Nephron progenitor cell (in vitro differentiated cells): ENCODE measurements around the gene ST3GAL4.

ENCODE experiments used
- DNase-seq: peaks from one replicate; pipeline ENCODE4 v3.0.0; 2021
- H3K27ac Mint-ChIP-seq: 2 replicates; pipeline ENCODE4 v1.8.0; 2021; ENCODE audit warnings: mild to moderate bottlenecking, moderate library complexity, mixed read lengths
- H3K27me3 Mint-ChIP-seq: 2 replicates; pipeline ENCODE4 v1.8.0; 2021; ENCODE audit warnings: mild to moderate bottlenecking, low read depth, mixed read lengths; ENCODE audit not compliant: poor library complexity
- H3K36me3 Mint-ChIP-seq: 2 replicates; pipeline ENCODE4 v1.8.0; 2021; ENCODE audit warnings: low read depth, mixed read lengths
- H3K4me1 Mint-ChIP-seq: 2 replicates; pipeline ENCODE4 v1.8.0; 2021; ENCODE audit warnings: mixed read lengths
- H3K4me3 Mint-ChIP-seq: 2 replicates; pipeline ENCODE4 v1.8.0; 2021; ENCODE audit warnings: mild to moderate bottlenecking, moderate library complexity, mixed read lengths
- H3K9me3 Mint-ChIP-seq: 2 replicates; pipeline ENCODE4 v1.8.0; 2021; ENCODE audit warnings: mild to moderate bottlenecking, moderate library complexity, mixed read lengths
- CTCF ChIP-seq: fragments of 200-600 bp; sonication (generic); IDR thresholded peaks from 2 replicates; pipeline ENCODE4 v1.5.0; 2021; ENCODE audit warnings: antibody characterized with exemption

ST3GAL4 gene

GRCh38 chr11:126413426-126413825 lies 57.9 kb downstream of the ST3GAL4 start:
- Mint-ChIP-seq H3K27me3 (no peaks in the 10 kb centered on the region), H3K27ac (no peak overlapping the region), H3K36me3 (peaks cover 34% of the 10 kb centered on the region), H3K4me1 (peaks cover 10% of the 10 kb centered on the region), H3K4me3 (no peak overlapping the region), H3K9me3 (no peaks in the 10 kb centered on the region)
- no peak for TF ChIP-seq CTCF
- DNase-seq: no peak

DNA sequence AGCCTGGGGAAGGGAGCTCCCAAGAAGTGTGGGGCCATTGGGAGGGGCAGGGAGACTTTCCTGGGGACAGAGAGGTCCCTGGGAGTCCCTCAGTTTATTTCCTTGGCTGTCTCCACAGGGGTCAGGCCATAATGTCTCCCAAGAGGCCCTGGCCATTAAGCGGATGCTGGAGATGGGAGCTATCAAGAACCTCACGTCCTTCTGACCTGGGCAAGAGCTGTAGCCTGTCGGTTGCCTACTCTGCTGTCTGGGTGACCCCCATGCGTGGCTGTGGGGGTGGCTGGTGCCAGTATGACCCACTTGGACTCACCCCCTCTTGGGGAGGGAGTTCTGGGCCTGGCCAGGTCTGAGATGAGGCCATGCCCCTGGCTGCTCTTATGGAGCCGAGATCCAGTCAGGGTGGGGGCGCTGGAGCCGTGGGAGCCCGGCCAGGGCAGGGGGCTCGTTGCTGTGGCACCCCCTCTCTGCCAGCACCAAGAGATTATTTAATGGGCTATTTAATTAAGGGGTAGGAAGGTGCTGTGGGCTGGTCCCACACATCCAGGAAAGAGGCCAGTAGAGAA lies 58.4 kb downstream of the ST3GAL4 start:
- H3K4me1 Mint-ChIP-seq: peaks cover 15% of the 10 kb centered on the region
- no peak for DNase-seq
- H3K27ac Mint-ChIP-seq: no peak overlapping the region
- H3K27me3 Mint-ChIP-seq: no peaks in the 10 kb centered on the region
- H3K36me3 Mint-ChIP-seq: peaks cover 32% of the 10 kb centered on the region
- no peak overlapping the region for H3K4me3 Mint-ChIP-seq
- TF ChIP-seq CTCF: no peak
- no peaks in the 10 kb centered on the region for H3K9me3 Mint-ChIP-seq

DNA sequence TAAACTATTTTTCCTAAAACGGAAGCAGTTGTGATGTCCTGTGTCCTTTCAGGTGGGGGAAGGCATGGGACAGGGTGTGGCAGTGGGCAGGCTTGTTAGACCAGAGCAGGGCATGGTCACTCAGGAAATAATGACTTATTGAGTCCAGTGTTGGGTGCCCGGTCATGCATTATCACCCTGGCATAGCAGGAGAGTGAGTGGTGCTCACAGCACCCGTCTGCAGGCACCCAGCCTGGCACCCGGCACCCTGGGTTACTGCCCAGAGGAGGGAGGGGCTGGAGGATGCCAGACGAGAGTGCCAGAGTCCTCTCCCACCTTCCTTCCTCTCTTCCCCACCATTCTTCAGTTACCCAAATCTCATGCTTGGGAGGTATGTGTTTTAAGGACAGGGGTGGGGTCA lies 59.1 kb downstream of the ST3GAL4 start:
- TF ChIP-seq CTCF: no peak
- DNase-seq: no peak
- Mint-ChIP-seq H3K27me3 (no peaks in the 10 kb centered on the region), H3K27ac (no peak overlapping the region), H3K4me1 (peaks cover 16% of the 10 kb centered on the region), H3K9me3 (no peaks in the 10 kb centered on the region), H3K36me3 (peaks cover 26% of the 10 kb centered on the region), H3K4me3 (no peak overlapping the region)

GRCh38 chr11:126415128-126415527 lies 59.6 kb downstream of the ST3GAL4 start:
- no peaks in the 10 kb centered on the region for H3K9me3 Mint-ChIP-seq

DNA sequence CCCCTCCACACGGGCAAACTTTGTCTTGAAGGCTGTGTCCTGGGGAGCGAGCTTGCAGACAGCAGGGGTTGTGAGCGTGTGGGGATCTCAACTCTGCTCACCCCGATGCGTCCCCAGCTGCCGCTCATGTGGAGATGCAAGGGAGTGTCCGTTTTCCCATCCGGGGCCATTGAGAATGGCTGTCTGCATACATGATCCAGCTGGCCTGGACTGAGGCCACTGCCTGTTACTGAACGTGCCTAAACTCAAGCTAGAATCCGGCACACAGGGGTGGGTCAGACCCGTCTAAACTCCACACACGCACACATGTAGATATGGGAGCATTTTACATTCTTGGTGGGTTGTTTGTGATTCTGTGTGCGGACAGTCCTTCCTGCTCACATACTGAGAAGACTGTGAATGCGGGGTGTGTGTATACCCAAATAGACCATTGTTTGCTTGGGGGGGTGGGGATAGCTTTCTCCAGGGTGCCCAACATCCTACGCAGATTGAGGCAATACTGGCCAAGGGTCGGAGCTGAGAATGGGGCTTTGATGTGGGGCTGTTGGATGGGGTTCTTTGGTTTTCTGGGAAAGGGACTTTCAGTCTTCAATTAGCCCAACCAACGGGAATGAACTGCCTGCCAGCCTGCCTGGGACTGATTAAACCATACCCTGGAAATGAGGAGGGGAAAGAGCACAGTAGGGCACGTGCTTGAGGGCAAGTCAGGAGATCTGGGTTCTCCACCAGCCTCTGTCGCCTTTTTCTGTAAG lies 60.4 kb downstream of the ST3GAL4 start:
- no peaks in the 10 kb centered on the region for H3K9me3 Mint-ChIP-seq
- peaks cover 19% of the 10 kb centered on the region for H3K36me3 Mint-ChIP-seq
- no peak for TF ChIP-seq CTCF
- peaks cover 26% of the 10 kb centered on the region for H3K4me1 Mint-ChIP-seq
- H3K27me3 Mint-ChIP-seq: no peaks in the 10 kb centered on the region
- H3K27ac Mint-ChIP-seq: peak overlapping the region; percentile 75
- no peak overlapping the region for H3K4me3 Mint-ChIP-seq
- DNase-seq: no peak

More at GRCh38 chr11:126415128-126415527, 59.6 kb downstream of the ST3GAL4 start:
- H3K4me1 Mint-ChIP-seq: peaks cover 21% of the 10 kb centered on the region
- no peaks in the 10 kb centered on the region for H3K27me3 Mint-ChIP-seq
- peaks cover 23% of the 10 kb centered on the region for H3K36me3 Mint-ChIP-seq
- no peak for TF ChIP-seq CTCF
- H3K4me3 Mint-ChIP-seq: no peak overlapping the region
- DNase-seq: no peak
- no peak overlapping the region for H3K27ac Mint-ChIP-seq
